Measurements from ENCODE around the gene GFPT2.

- TF ChIP-seq EHMT2 (IDR thresholded peaks at IDR 0.05; ENCODE audit: low read depth), result no peak
- TF ChIP-seq CTCF (IDR thresholded peaks at IDR 0.05), result no peak
- no peak for TF ChIP-seq EP300 (IDR thresholded peaks at IDR 0.05)
- no peak for TF ChIP-seq NPAS2 (CRISPR knock-in tag; IDR thresholded peaks at IDR 0.05; ENCODE audit: borderline replicate concordance)
- no peak for TF ChIP-seq MAX (IDR thresholded peaks at IDR 0.05)
- TF ChIP-seq BHLHE40 (IDR thresholded peaks at IDR 0.05; ENCODE audit: low read depth, low read length), result no peak
These were observed 71.4 kb downstream of the GFPT2 start for GRCh38 chr5:180281706-180282105.
